Measurements from ENCODE around the gene KIAA1217. TPM values are rescaled to one million over a fixed set of nuclear protein-coding genes. Genes with fewer than 3 reads are reported as not detected.

KIAA1217 gene
- total and polyA plus RNA-seq, 2 of the 8 experiments (the other 6 are each of a cell fraction or from before 2014, with no cell fraction given) = 4.5 to 15.6 TPM

DNA sequence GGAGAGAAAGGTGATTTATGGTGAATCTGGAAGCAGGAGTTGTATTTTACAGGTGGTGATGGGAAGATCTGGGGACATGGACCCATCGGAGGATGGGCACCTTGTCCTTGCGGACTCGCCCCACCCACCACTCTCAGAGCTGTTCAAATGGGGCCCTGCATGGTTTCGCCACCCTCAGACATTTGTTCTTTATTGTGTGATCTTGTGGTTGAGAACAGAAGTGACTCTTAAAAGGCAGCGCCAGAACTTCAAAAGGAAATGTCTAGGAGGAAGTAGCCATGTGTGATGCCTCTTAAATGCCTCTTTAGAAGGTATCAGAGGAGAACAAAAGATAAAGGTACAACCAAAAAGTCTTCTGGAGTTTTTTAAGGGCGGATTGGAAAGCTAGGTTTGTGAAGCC is 205.7 kb downstream of the KIAA1217 start:
- no peaks in the 10 kb centered on the region for H3K79me2 ChIP-seq (ENCODE audit: control insufficient read depth in 1 of 2, insufficient read depth in 2 of 2, low read length in 2 of 2)
- peaks cover 0 to 3% (median 0%) of the 10 kb centered on the region in 4 experiments; a peak in 1 of 7 replicates for H3K4me1 ChIP-seq (replicated peaks in 1 of 4; ENCODE audit: control insufficient read depth in 3 of 4, insufficient read depth in 4 of 4, low read length in 3 of 4)
- H2BK120ac ChIP-seq (replicated peaks; ENCODE audit: low read depth, low read length) = no peak overlapping the region
- no peak overlapping the region for H4K5ac ChIP-seq (ENCODE audit: insufficient read length, low read depth, low read length)
- no peak overlapping the region for H2BK20ac ChIP-seq (ENCODE audit: low read length)
- no peak overlapping the region for H2BK15ac ChIP-seq (ENCODE audit: low read length)
- no peaks in the 10 kb centered on the region for H3K79me1 ChIP-seq (ENCODE audit: low read depth, low read length)
- H3K9ac ChIP-seq (replicated peaks in 1 of 4; ENCODE audit: extremely low read depth in 1 of 4, low read depth in 3 of 4, low read length in 3 of 4) = no peak overlapping the region
- DNase-seq (ENCODE audit: low read depth in 1 of 2, low spot score in 2 of 2) (no peak), FAIRE-seq (no peak)
- H3K56ac ChIP-seq (replicated peaks; ENCODE audit: insufficient read length, low read depth, low read length) = no peak overlapping the region
- H3K27ac ChIP-seq (ENCODE audit: low read depth, low read length) = no peak overlapping the region
- H3K4me2 ChIP-seq (ENCODE audit: insufficient read depth in 1 of 2, low read depth in 2 of 2, low read length in 2 of 2) = no peak overlapping the region
- no peak overlapping the region for H4K91ac ChIP-seq (replicated peaks; ENCODE audit: insufficient read length, low read length)
- H3K14ac ChIP-seq (ENCODE audit: insufficient read length) = no peak overlapping the region
- H3K23ac ChIP-seq (ENCODE audit: insufficient read length) = no peak overlapping the region
- peaks cover 3 to 5% of the 10 kb centered on the region in 2 experiments; a peak in 2 of 4 replicates for H3K9me3 ChIP-seq (ENCODE audit: insufficient read depth in 2 of 2, low read depth in 1 of 2, low read length in 1 of 2)
- TF ChIP-seq SIRT6 (IDR thresholded peaks at IDR 0.05; ENCODE audit: low read length) (no peak), RNF2 (IDR thresholded peaks at IDR 0.05; ENCODE audit: borderline replicate concordance, low read depth, low read length, missing control alignments, poor library complexity, severe bottlenecking) (no peak), SAP30 (IDR thresholded peaks at IDR 0.05; ENCODE audit: insufficient read depth, insufficient replicate concordance, low read length) (no peak), MAFK (IDR thresholded peaks at IDR 0.05; ENCODE audit: low read depth, low read length) (no peak), TBP (IDR thresholded peaks at IDR 0.05; ENCODE audit: low read depth, low read length) (no peak), ATF3 (IDR thresholded peaks at IDR 0.05; ENCODE audit: insufficient read depth, low read depth, low read length) (no peak), JUND (IDR thresholded peaks at IDR 0.05; ENCODE audit: low read length) (no peak), CBX8 (IDR thresholded peaks at IDR 0.05; ENCODE audit: borderline replicate concordance, low read depth, low read length) (no peak), CHD1 (IDR thresholded peaks at IDR 0.05; ENCODE audit: low read depth, low read length) (no peak), E2F6 (IDR thresholded peaks at IDR 0.05) (no peak)
- H3K36me3 ChIP-seq (ENCODE audit: control insufficient read depth in 2 of 4, insufficient read depth in 4 of 4, low read length in 3 of 4) = no peaks in the 10 kb centered on the region; a peak in 1 of 8 replicates
- no peak overlapping the region for H3K4me3 ChIP-seq (ENCODE audit: extremely low read depth in 1 of 4, insufficient read depth in 2 of 4, low read depth in 3 of 4, low read length in 4 of 4)
- no peak overlapping the region for H3K4ac ChIP-seq (replicated peaks; ENCODE audit: insufficient read length, low read depth, low read length)
- no peak overlapping the region for H2BK12ac ChIP-seq (ENCODE audit: low read depth, low read length)
- H4K20me1 ChIP-seq (replicated peaks in 1 of 2; ENCODE audit: control insufficient read depth in 1 of 2, insufficient read depth in 2 of 2, low read length in 2 of 2) = no peaks in the 10 kb centered on the region
- ChIA-PET POLR2A (ENCODE audit: partially characterized antibody) (no interaction called here), CTCF (ENCODE audit: partially characterized antibody) (interaction anchor here (1.0 to 3.9 kb wide), 2 partner anchors 37 to 104 kb away, joined by 4 to 13 read pairs; no protein-coding TSS in a partner anchor)
- 94% methylated on average over 6 of the region's 6 CpGs; no CpG with 5 or more reads in 1 of the 2 experiments for WGBS, 2 experiments (ENCODE audit: extremely low coverage in 1 of 2, insufficient coverage in 1 of 2, insufficient read length in 1 of 2, insufficient replicate concordance in 2 of 2, low coverage in 1 of 2, low lambda C conversion rate in 2 of 2, missing lambda C conversion rate in 1 of 2)
- H2BK5ac ChIP-seq (ENCODE audit: low read depth, low read length) = no peak overlapping the region
- H4K8ac ChIP-seq (ENCODE audit: extremely low read depth, insufficient read depth, low read length) = no peak overlapping the region
- H3K23me2 ChIP-seq (ENCODE audit: low read depth, low read length) = no peaks in the 10 kb centered on the region
- H2AFZ ChIP-seq (ENCODE audit: low read length) = no peak overlapping the region
- H3K18ac ChIP-seq (ENCODE audit: extremely low read depth, low read length) = no peak overlapping the region
- no peaks in the 10 kb centered on the region for H3K27me3 ChIP-seq (replicated peaks in 1 of 4; ENCODE audit: control insufficient read depth in 3 of 4, extremely low read depth in 1 of 4, insufficient read depth in 3 of 4, low read length in 3 of 4)
- H2AK5ac ChIP-seq (ENCODE audit: low read depth, low read length) = no peak overlapping the region

Data from H1 (cell line).